ENCODE data around the gene GRIFIN.

The GRIFIN gene

GRCh38 chr7:2437136-2437535 lies 39.1 kb downstream of the GRIFIN start:
- Histone ChIP-seq H2AFZ (ENCODE audit: low read depth) (no peak overlapping the region), H3K27me3 (ENCODE audit: insufficient read depth, low read depth) (no peaks in the 10 kb centered on the region), H3K36me3 (ENCODE audit: insufficient read depth) (peaks cover 8% of the 10 kb centered on the region; the same call in 1 of the 2 replicates), H3K79me2 (ENCODE audit: insufficient read depth, low read depth) (no peaks in the 10 kb centered on the region), H3K4me1 (ENCODE audit: low read depth, poor library complexity, severe bottlenecking) (no peaks in the 10 kb centered on the region), H3K4me2 (no peak overlapping the region), H3K4me3 (IDR thresholded peaks at IDR 0.05; ENCODE audit: insufficient read depth, low read depth, low read length) (no peak overlapping the region), H3K9ac (no peak overlapping the region), H4K20me1 (ENCODE audit: insufficient read depth) (no peaks in the 10 kb centered on the region), H3K27ac (no peak overlapping the region)
- no peak for TF ChIP-seq CTCF (conservative IDR thresholded peaks at IDR 0.05; ENCODE audit: low read depth, low read length)

GRCh38 chr7:2436341-2437104 lies 39.7 kb downstream of the GRIFIN start:
- peaks cover 8% of the 10 kb centered on the region; the same call in 1 of the 2 replicates for H3K36me3 ChIP-seq (ENCODE audit: insufficient read depth)
- H3K4me2 ChIP-seq: no peak overlapping the region
- no peak for TF ChIP-seq CTCF (conservative IDR thresholded peaks at IDR 0.05; ENCODE audit: low read depth, low read length)
- H3K27me3 ChIP-seq (ENCODE audit: insufficient read depth, low read depth): no peaks in the 10 kb centered on the region
- H4K20me1 ChIP-seq (ENCODE audit: insufficient read depth): no peaks in the 10 kb centered on the region
- H3K9ac ChIP-seq: no peak overlapping the region
- no peak overlapping the region for H3K27ac ChIP-seq
- no peak overlapping the region for H2AFZ ChIP-seq (ENCODE audit: low read depth)
- peaks cover 3% of the 10 kb centered on the region; the same call in 1 of the 2 replicates for H3K79me2 ChIP-seq (ENCODE audit: insufficient read depth, low read depth)
- H3K4me3 ChIP-seq (IDR thresholded peaks at IDR 0.05; ENCODE audit: insufficient read depth, low read depth, low read length): no peak overlapping the region
- H3K4me1 ChIP-seq (ENCODE audit: low read depth, poor library complexity, severe bottlenecking): no peaks in the 10 kb centered on the region

GRCh38 chr7:2435146-2435545 lies 41.1 kb downstream of the GRIFIN start:
- Histone ChIP-seq H3K4me3 (IDR thresholded peaks at IDR 0.05; ENCODE audit: insufficient read depth, low read depth, low read length) (no peak overlapping the region), H3K36me3 (ENCODE audit: insufficient read depth) (peaks cover 8% of the 10 kb centered on the region; the same call in 1 of the 2 replicates), H3K27ac (no peak overlapping the region), H4K20me1 (ENCODE audit: insufficient read depth) (no peaks in the 10 kb centered on the region), H3K4me2 (no peak overlapping the region), H3K27me3 (ENCODE audit: insufficient read depth, low read depth) (no peaks in the 10 kb centered on the region), H3K79me2 (ENCODE audit: insufficient read depth, low read depth) (peaks cover 13% of the 10 kb centered on the region; the same call in 1 of the 2 replicates), H3K4me1 (ENCODE audit: low read depth, poor library complexity, severe bottlenecking) (no peaks in the 10 kb centered on the region), H2AFZ (ENCODE audit: low read depth) (no peak overlapping the region), H3K9ac (no peak overlapping the region)
- no peak for TF ChIP-seq CTCF (conservative IDR thresholded peaks at IDR 0.05; ENCODE audit: low read depth, low read length)

- H3K27me3 ChIP-seq (ENCODE audit: insufficient read depth, low read depth): no peaks in the 10 kb centered on the region
- peaks cover 8% of the 10 kb centered on the region; the same call in 1 of the 2 replicates for H3K36me3 ChIP-seq (ENCODE audit: insufficient read depth)
Observed at GRCh38 chr7:2433713-2434550, 42.3 kb downstream of the GRIFIN start.

More at GRCh38 chr7:2433713-2434550, 42.3 kb downstream of the GRIFIN start:
- no peak overlapping the region for H3K4me2 ChIP-seq
- no peak overlapping the region for H2AFZ ChIP-seq (ENCODE audit: low read depth)
- H3K27ac ChIP-seq: no peak overlapping the region
- H3K4me3 ChIP-seq (IDR thresholded peaks at IDR 0.05; ENCODE audit: insufficient read depth, low read depth, low read length): no peak overlapping the region
- no peaks in the 10 kb centered on the region for H4K20me1 ChIP-seq (ENCODE audit: insufficient read depth)
- peaks cover 22% of the 10 kb centered on the region; the same call in 1 of the 2 replicates for H3K79me2 ChIP-seq (ENCODE audit: insufficient read depth, low read depth)
- no peak for TF ChIP-seq CTCF (conservative IDR thresholded peaks at IDR 0.05; ENCODE audit: low read depth, low read length)
- H3K9ac ChIP-seq: no peak overlapping the region
- H3K4me1 ChIP-seq (ENCODE audit: low read depth, poor library complexity, severe bottlenecking): peaks cover 6% of the 10 kb centered on the region
